B cell (primary cell): ENCODE results near the gene ATP9B. TPM values are rescaled to one million over a fixed set of nuclear protein-coding genes. Genes with fewer than 3 reads are reported as not detected.

ENCODE experiments used
- ATAC-seq: fragments of 200-7000 bp; cut with Tn5 transposase; one replicate; pipeline ENCODE4 v1.10.0; 2021; ENCODE audit warnings: low read depth, mild to moderate bottlenecking, moderate number of reproducible peaks, moderate library complexity
- CTCF ChIA-PET: fragments of 350-600 bp; sonication (Branson Sonifier 250); formaldehyde crosslinking; loops from one replicate; lab custom pipeline; 2021; ENCODE audit warnings: antibody characterized with exemption, inconsistent platforms; lab: Charles Lee
- POLR2A ChIA-PET: fragments of 350-600 bp; sonication (Branson Sonifier 250); formaldehyde crosslinking; loops from one replicate; lab custom pipeline; 2021; ENCODE audit warnings: antibody characterized with exemption; lab: Charles Lee
- DNase-seq: peaks from one replicate; pipeline ENCODE4 v3.0.0; 2013
- H2AFZ ChIP-seq: 2 replicates; pipeline ENCODE4 v1.6.1; 2012; ENCODE audit warnings: mild to moderate bottlenecking, low read depth, low read length; ENCODE audit not compliant: insufficient read depth, poor library complexity, severe bottlenecking
- H3K27ac ChIP-seq, 2 donors: 1 replicate in 1 of 2; 2 replicates in 1 of 2; pipeline ENCODE4 v1.5.1; 2012 to 2013; ENCODE audit warnings: low read length in 2 of 2, mild to moderate bottlenecking in 2 of 2, moderate library complexity in 1 of 2
- H3K27me3 ChIP-seq, 4 experiments: fragments of 200-600 bp in 1 of 4; sonication (generic) in 1 of 4; replicated peaks in 1 of 4; 1 replicate in 2 of 4; 2 replicates in 2 of 4; pipeline versions ENCODE4 v1.6.1 to v1.7.0; 2013 to 2016; ENCODE audit warnings: low read length in 3 of 4, mild to moderate bottlenecking in 2 of 4, mixed read lengths in 1 of 4, moderate library complexity in 1 of 4; ENCODE audit not compliant: insufficient read depth in 4 of 4, control insufficient read depth in 3 of 4; ENCODE audit errors: control extremely low read depth in 1 of 4
- H3K36me3 ChIP-seq, 2 experiments: replicated peaks in 1 of 2; 1 replicate in 1 of 2; 2 replicates in 1 of 2; pipeline versions ENCODE4 v1.6.1 to v1.7.1; 2013; ENCODE audit warnings: low read length in 1 of 2; ENCODE audit not compliant: insufficient read depth in 2 of 2, control insufficient read depth in 1 of 2; ENCODE audit errors: control extremely low read depth in 1 of 2, extremely low read depth in 1 of 2
- H3K4me1 ChIP-seq, 2 donors: fragments of 200-600 bp in 1 of 2; sonication (generic) in 1 of 2; 1 replicate in 1 of 2; 2 replicates in 1 of 2; pipeline versions ENCODE4 v1.5.1 to v1.6.1; 2013 to 2017; ENCODE audit warnings: low read length in 2 of 2; ENCODE audit not compliant: control insufficient read depth in 2 of 2, insufficient read depth in 2 of 2
- H3K4me2 ChIP-seq: replicated peaks from 2 replicates; pipeline ENCODE3; 2012; ENCODE audit warnings: mild to moderate bottlenecking, low read depth, low read length; ENCODE audit not compliant: poor library complexity, severe bottlenecking
- H3K4me3 ChIP-seq, 5 experiments: fragments of 200-600 bp in 1 of 5; sonication (generic) in 1 of 5; 1 replicate in 3 of 5; 2 replicates in 2 of 5; pipeline versions ENCODE4 v1.5.1 to v1.7.0; 2011 to 2016; ENCODE audit warnings: low read length in 4 of 5, mild to moderate bottlenecking in 4 of 5, low read depth in 2 of 5, control low read depth in 1 of 5, moderate library complexity in 1 of 5; ENCODE audit not compliant: insufficient read depth in 1 of 5; ENCODE audit errors: control extremely low read depth in 1 of 5, extremely low read depth in 1 of 5
- H3K79me2 ChIP-seq: fragments of 200-600 bp; sonication (generic); one replicate; pipeline ENCODE4 v1.6.0; 2016; ENCODE audit warnings: low read length; ENCODE audit not compliant: control insufficient read depth, insufficient read depth
- H3K9ac ChIP-seq: fragments of 200-600 bp; sonication (generic); 2 replicates; pipeline ENCODE4 v1.6.1; 2017; ENCODE audit warnings: mild to moderate bottlenecking, low read length, moderate library complexity
- H3K9me3 ChIP-seq, 3 donors: one replicate each; pipeline versions ENCODE4 v1.6.1 to v1.7.1; 2013; ENCODE audit warnings: low read length in 2 of 3; ENCODE audit not compliant: control insufficient read depth in 2 of 3, insufficient read depth in 1 of 3; ENCODE audit errors: control extremely low read depth in 1 of 3
- H4K20me1 ChIP-seq: 2 replicates; pipeline ENCODE4 v1.6.0; 2012; ENCODE audit warnings: mild to moderate bottlenecking, low read length; ENCODE audit not compliant: insufficient read depth, control insufficient read depth, poor library complexity, severe bottlenecking
- H3K27ac Mint-ChIP-seq: one replicate; pipeline ENCODE4 v1.8.0; 2021; ENCODE audit warnings: mixed read lengths
- H3K27me3 Mint-ChIP-seq: one replicate; pipeline ENCODE4 v1.8.0; 2021; ENCODE audit warnings: mixed read lengths
- H3K4me1 Mint-ChIP-seq: one replicate; pipeline ENCODE4 v1.8.0; 2021; ENCODE audit warnings: mixed read lengths
- H3K4me3 Mint-ChIP-seq: one replicate; pipeline ENCODE4 v1.8.0; 2021; ENCODE audit warnings: mixed read lengths
- H3K9me3 Mint-ChIP-seq: one replicate; pipeline ENCODE4 v1.8.0; 2022; ENCODE audit warnings: mixed read lengths; ENCODE audit not compliant: insufficient read depth
- CTCF ChIP-seq: fragments of 200-600 bp; IDR thresholded peaks from one replicate; pipeline ENCODE4 v1.8.0; 2022; ENCODE audit warnings: antibody characterized with exemption, mild to moderate bottlenecking
- EZH2 ChIP-seq: IDR thresholded peaks from 2 replicates; pipeline ENCODE4 v1.6.1; 2012; ENCODE audit warnings: borderline replicate concordance, low read depth, mild to moderate bottlenecking, moderate library complexity, low read length; ENCODE audit not compliant: insufficient read depth, poor library complexity, severe bottlenecking
- WGBS: methylation state at CpG from one replicate; pipeline ENCODE4 v1.1.5; 2013; ENCODE audit warnings: missing lambda C conversion rate; ENCODE audit not compliant: insufficient coverage; 5-methylcytosine and 5-hydroxymethylcytosine counted together
- intact Hi-C: fragments of 100-400 bp; cut with micrococcal nuclease; formaldehyde crosslinking; loops from one replicate; pipeline ENCODE4 v1.10.0; 2022
- polyA plus RNA-seq: library from polyadenylated mRNA; depleted of rRNA; stranded (reverse); fragments of >200 nt; gene quantifications from 2 replicates; pipeline ENCODE4 v1.2.3, GENCODE V29; 2012
- total RNA-seq, 2 donors: library from RNA; stranded (reverse); fragments of 120-200 nt in 1 of 2; gene quantifications; 1 replicate in 1 of 2; 2 replicates in 1 of 2; pipeline versions ENCODE4 v1.2.3 to v1.2.4, GENCODE V29; 2013 to 2022

ATP9B gene
- total and polyA plus RNA-seq, 2 donors (not counting 1 experiment from before 2014, with no cell fraction given), result 34.3 to 71.7 TPM

GRCh38 chr18:79393635-79394533 is 324.7 kb downstream of the ATP9B start:
- Histone ChIP-seq H3K27me3 (peaks cover 0 to 3% (median 0%) of the 10 kb centered on the region in 4 experiments), H3K4me1 (peaks cover 38 to 45% of the 10 kb centered on the region in 2 donors), H3K79me2 (peaks cover 25% of the 10 kb centered on the region), H3K9ac (peak overlapping the region; percentile 69), H4K20me1 (peaks cover 16% of the 10 kb centered on the region), H3K9me3 (no peaks in the 10 kb centered on the region), H3K4me2 (peak overlapping the region; percentile 99), H3K36me3 (no peaks in the 10 kb centered on the region), H3K27ac (peak overlapping the region; percentile 49 to 66), H2AFZ (peak overlapping the region; percentile 68), H3K4me3 (peak overlapping the region in 4 of 5 experiments; percentile 42 to 78 (median 60))
- peaks cover 36% of the 10 kb centered on the region for H3K4me1 Mint-ChIP-seq
- CTCF ChIA-PET, result interaction anchor here (1.0 to 5.7 kb wide), 6 partner anchors 11 to 136 kb away, joined by 3 to 55 read pairs (median 7); no protein-coding TSS in a partner anchor
- ATAC-seq (peak; percentile 18), DNase-seq (peak; percentile 65)
- no peak for TF ChIP-seq EZH2
- TF ChIP-seq CTCF, result no peak
- H3K4me3 Mint-ChIP-seq, result peak overlapping the region; percentile 85
- peak overlapping the region; percentile 74 for H3K27ac Mint-ChIP-seq
- under 1% methylated on average over 65 of the region's 83 CpGs for WGBS
- intact Hi-C loops, result loop anchor here (5.0 kb wide), 2 partner anchors 43 to 73 kb away; no protein-coding TSS in a partner anchor
- H3K9me3 Mint-ChIP-seq, result no peaks in the 10 kb centered on the region
- POLR2A ChIA-PET, result interaction anchor here (0.7 to 2.3 kb wide), 4 partner anchors 9 to 130 kb away, joined by 3 to 5 read pairs (median 4); no protein-coding TSS in a partner anchor
- H3K27me3 Mint-ChIP-seq, result no peaks in the 10 kb centered on the region
